Glutamatergic neuron (in vitro differentiated cells): ENCODE data around the gene RHOT2. TPM values are rescaled to one million over a fixed set of nuclear protein-coding genes. Genes with fewer than 3 reads are reported as not detected.
A peak's percentile ranks its signal among the peaks of the same experiment; 100 is the strongest.

Experiments
- DNase-seq: peaks from one replicate; pipeline ENCODE4 v3.0.0; 2022
- H3K27ac Mint-ChIP-seq: one replicate; pipeline ENCODE4 v1.8.0; 2020; ENCODE audit warnings: mild to moderate bottlenecking, mixed read lengths, inconsistent platforms; ENCODE audit not compliant: unreplicated experiment
- H3K27me3 Mint-ChIP-seq: one replicate; pipeline ENCODE4 v1.8.0; 2020; ENCODE audit warnings: mild to moderate bottlenecking, moderate library complexity, mixed read lengths, inconsistent platforms; ENCODE audit not compliant: unreplicated experiment
- H3K36me3 Mint-ChIP-seq: one replicate; pipeline ENCODE4 v1.8.0; 2020; ENCODE audit warnings: mild to moderate bottlenecking, mixed read lengths, inconsistent platforms; ENCODE audit not compliant: unreplicated experiment
- H3K4me1 Mint-ChIP-seq: one replicate; pipeline ENCODE4 v1.8.0; 2020; ENCODE audit warnings: mild to moderate bottlenecking, low read depth, mixed read lengths, inconsistent platforms; ENCODE audit not compliant: unreplicated experiment
- H3K4me3 Mint-ChIP-seq: one replicate; pipeline ENCODE4 v1.8.0; 2020; ENCODE audit warnings: mild to moderate bottlenecking, mixed read lengths, inconsistent platforms; ENCODE audit not compliant: unreplicated experiment
- H3K9me3 Mint-ChIP-seq: one replicate; pipeline ENCODE4 v1.8.0; 2020; ENCODE audit warnings: mild to moderate bottlenecking, moderate library complexity, mixed read lengths, inconsistent platforms; ENCODE audit not compliant: unreplicated experiment
- total RNA-seq: library from RNA; stranded (reverse); fragmentation: NEBNext Ultra II Directional; extraction: Animal tissue kit (Norgen Biotek cat#: 25700); gene quantifications from one replicate; pipeline ENCODE4 v1.2.1, GENCODE V29; 2021; ENCODE audit not compliant: unreplicated experiment
- TF ChIP-seq, protein P1 (sequence below): fragments of 200-600 bp; sonication (generic); IDR thresholded peaks from one replicate; pipeline ENCODE4 v1.5.0; 2021; ENCODE audit not compliant: partially characterized antibody, unreplicated experiment

The RHOT2 gene
- total RNA-seq, 1 donor from 2014 or later = 208 TPM

- no peak overlapping the region for H3K27ac Mint-ChIP-seq
- peaks cover 11% of the 10 kb centered on the region for H3K4me1 Mint-ChIP-seq
- no peak overlapping the region for H3K4me3 Mint-ChIP-seq
- H3K9me3 Mint-ChIP-seq = peaks cover 17% of the 10 kb centered on the region
- H3K27me3 Mint-ChIP-seq = peaks cover 22% of the 10 kb centered on the region
- peak; percentile 12 for DNase-seq
- H3K36me3 Mint-ChIP-seq = no peaks in the 10 kb centered on the region
- TF ChIP-seq, protein P1, sequence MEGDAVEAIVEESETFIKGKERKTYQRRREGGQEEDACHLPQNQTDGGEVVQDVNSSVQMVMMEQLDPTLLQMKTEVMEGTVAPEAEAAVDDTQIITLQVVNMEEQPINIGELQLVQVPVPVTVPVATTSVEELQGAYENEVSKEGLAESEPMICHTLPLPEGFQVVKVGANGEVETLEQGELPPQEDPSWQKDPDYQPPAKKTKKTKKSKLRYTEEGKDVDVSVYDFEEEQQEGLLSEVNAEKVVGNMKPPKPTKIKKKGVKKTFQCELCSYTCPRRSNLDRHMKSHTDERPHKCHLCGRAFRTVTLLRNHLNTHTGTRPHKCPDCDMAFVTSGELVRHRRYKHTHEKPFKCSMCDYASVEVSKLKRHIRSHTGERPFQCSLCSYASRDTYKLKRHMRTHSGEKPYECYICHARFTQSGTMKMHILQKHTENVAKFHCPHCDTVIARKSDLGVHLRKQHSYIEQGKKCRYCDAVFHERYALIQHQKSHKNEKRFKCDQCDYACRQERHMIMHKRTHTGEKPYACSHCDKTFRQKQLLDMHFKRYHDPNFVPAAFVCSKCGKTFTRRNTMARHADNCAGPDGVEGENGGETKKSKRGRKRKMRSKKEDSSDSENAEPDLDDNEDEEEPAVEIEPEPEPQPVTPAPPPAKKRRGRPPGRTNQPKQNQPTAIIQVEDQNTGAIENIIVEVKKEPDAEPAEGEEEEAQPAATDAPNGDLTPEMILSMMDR = no peak
Measured at GRCh38 chr16:632486-633335, 35.2 kb upstream of the RHOT2 start.

GRCh38 chr16:633336-634050 is 34.4 kb upstream of the RHOT2 start:
- peaks cover 17% of the 10 kb centered on the region for H3K9me3 Mint-ChIP-seq
- peaks cover 8% of the 10 kb centered on the region for H3K4me1 Mint-ChIP-seq
- H3K27me3 Mint-ChIP-seq = peaks cover 22% of the 10 kb centered on the region
- no peaks in the 10 kb centered on the region for H3K36me3 Mint-ChIP-seq
- H3K4me3 Mint-ChIP-seq = no peak overlapping the region
- TF ChIP-seq, protein P1 = no peak
- H3K27ac Mint-ChIP-seq = no peak overlapping the region
- no peak for DNase-seq

DNA sequence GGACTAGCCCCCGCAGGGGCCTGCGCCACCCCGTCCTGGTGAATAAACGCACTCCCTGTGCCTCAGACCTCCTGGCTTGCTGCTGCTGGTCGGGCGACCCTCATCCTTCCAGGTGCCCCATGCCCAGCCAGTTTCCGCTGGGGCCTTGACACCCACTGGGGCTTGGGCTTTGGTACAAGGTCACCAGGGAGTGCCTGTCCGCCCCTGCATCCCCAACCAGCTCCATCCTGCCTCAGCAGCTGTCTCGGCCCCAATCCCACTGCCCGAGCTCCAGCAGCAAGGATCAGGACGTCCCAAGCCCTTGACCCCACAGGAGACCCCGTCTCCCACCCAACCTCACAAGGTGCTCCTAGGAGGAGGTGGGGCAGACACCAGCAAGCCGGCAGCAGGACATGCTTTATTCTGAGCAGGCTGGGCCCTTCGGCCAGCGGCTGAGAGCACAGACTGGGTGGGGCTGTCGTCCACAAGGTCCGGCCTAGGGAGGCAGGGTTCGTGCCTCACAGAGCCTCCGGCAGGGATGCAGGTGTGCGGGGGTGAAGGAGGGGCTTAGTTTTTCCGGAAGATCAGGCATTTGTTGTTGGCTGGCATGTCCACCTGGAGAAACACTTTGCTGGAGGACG is 33.8 kb upstream of the RHOT2 start:
- Mint-ChIP-seq H3K27ac (no peak overlapping the region), H3K4me1 (peaks cover 3% of the 10 kb centered on the region), H3K27me3 (peaks cover 16% of the 10 kb centered on the region), H3K36me3 (no peaks in the 10 kb centered on the region), H3K9me3 (peaks cover 14% of the 10 kb centered on the region), H3K4me3 (peak overlapping the region; percentile 46)
- no peak for DNase-seq
- TF ChIP-seq, protein P1 = no peak

DNA sequence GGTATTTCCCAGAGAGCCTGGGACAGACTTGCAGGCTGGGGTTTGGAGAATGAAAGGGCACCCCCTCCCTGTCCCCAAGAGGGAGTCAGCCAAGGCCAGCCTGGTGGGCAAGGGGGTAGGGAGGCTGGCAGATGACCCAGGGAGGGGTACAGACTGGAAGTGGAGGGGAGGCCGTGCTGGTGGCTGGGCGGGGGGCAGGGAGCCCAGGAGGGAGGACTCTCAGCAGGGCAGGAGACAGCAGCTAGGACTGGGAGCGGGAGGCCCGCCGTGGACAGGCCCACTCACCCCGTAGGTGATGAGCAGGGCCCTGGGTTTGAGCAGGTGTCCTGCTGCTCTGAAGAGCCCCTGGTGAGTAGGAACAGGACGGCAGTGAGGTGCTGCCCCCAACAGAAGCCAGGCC is 32.9 kb upstream of the RHOT2 start:
- no peaks in the 10 kb centered on the region for H3K36me3 Mint-ChIP-seq
- no peak for DNase-seq
- TF ChIP-seq, protein P1 = no peak
- peaks cover 10% of the 10 kb centered on the region for H3K27me3 Mint-ChIP-seq
- H3K27ac Mint-ChIP-seq = no peak overlapping the region
- peaks cover 8% of the 10 kb centered on the region for H3K9me3 Mint-ChIP-seq
- H3K4me3 Mint-ChIP-seq = peak overlapping the region; percentile 61
- no peaks in the 10 kb centered on the region for H3K4me1 Mint-ChIP-seq
